ENCODE measurements around the gene SURF4.
A peak's percentile ranks its signal among the peaks of the same experiment; 100 is the strongest.

The SURF4 gene

GRCh38 chr9:133351526-133351907, 24.3 kb downstream of the SURF4 start:
- H3K9me3 ChIP-seq (ENCODE audit: control insufficient read depth, low read length): no peaks in the 10 kb centered on the region
- no peak overlapping the region for H3K4me3 ChIP-seq (ENCODE audit: extremely low read depth, insufficient read depth, low read length, poor library complexity, severe bottlenecking)
- peaks cover 52% of the 10 kb centered on the region for H3K36me3 ChIP-seq (ENCODE audit: control insufficient read depth, insufficient read depth, low read length)
- 80% methylated on average over 1 of the region's 3 CpGs; no CpG with 5 or more reads in 1 of the 2 experiments for WGBS, 2 experiments (ENCODE audit: insufficient coverage in 2 of 2)
- no peak overlapping the region for H3K27ac ChIP-seq (ENCODE audit: low read depth, low read length, severe bottlenecking)
- H3K4me1 ChIP-seq (ENCODE audit: control insufficient read depth, insufficient read depth, low read length, poor library complexity, severe bottlenecking): peaks cover 8% of the 10 kb centered on the region

GRCh38 chr9:133349965-133350616, 25.8 kb downstream of the SURF4 start:
- no peaks in the 10 kb centered on the region for H3K9me3 ChIP-seq (ENCODE audit: control insufficient read depth, low read length)
- H3K27ac ChIP-seq (ENCODE audit: low read depth, low read length, severe bottlenecking): peak overlapping the region; percentile 23
- peaks cover 64% of the 10 kb centered on the region for H3K36me3 ChIP-seq (ENCODE audit: control insufficient read depth, insufficient read depth, low read length)
- peaks cover 12% of the 10 kb centered on the region for H3K4me1 ChIP-seq (ENCODE audit: control insufficient read depth, insufficient read depth, low read length, poor library complexity, severe bottlenecking)
- H3K4me3 ChIP-seq (ENCODE audit: extremely low read depth, insufficient read depth, low read length, poor library complexity, severe bottlenecking): peak overlapping the region; percentile 100
- WGBS, 2 experiments (ENCODE audit: insufficient coverage in 2 of 2): 90 to 97% methylated on average over 12 to 15 of the region's 15 CpGs

- 10 to 11% methylated on average over 22 of the region's 25 CpGs for WGBS, 2 experiments (ENCODE audit: insufficient coverage in 2 of 2)
- peak overlapping the region; percentile 100 for H3K4me3 ChIP-seq (ENCODE audit: extremely low read depth, insufficient read depth, low read length, poor library complexity, severe bottlenecking)
- no peaks in the 10 kb centered on the region for H3K9me3 ChIP-seq (ENCODE audit: control insufficient read depth, low read length)
- H3K36me3 ChIP-seq (ENCODE audit: control insufficient read depth, insufficient read depth, low read length): peaks cover 75% of the 10 kb centered on the region
- H3K27ac ChIP-seq (ENCODE audit: low read depth, low read length, severe bottlenecking): peak overlapping the region; percentile 98
- peaks cover 12% of the 10 kb centered on the region for H3K4me1 ChIP-seq (ENCODE audit: control insufficient read depth, insufficient read depth, low read length, poor library complexity, severe bottlenecking)
Observed at GRCh38 chr9:133348718-133349573, 26.9 kb downstream of the SURF4 start.

DNA sequence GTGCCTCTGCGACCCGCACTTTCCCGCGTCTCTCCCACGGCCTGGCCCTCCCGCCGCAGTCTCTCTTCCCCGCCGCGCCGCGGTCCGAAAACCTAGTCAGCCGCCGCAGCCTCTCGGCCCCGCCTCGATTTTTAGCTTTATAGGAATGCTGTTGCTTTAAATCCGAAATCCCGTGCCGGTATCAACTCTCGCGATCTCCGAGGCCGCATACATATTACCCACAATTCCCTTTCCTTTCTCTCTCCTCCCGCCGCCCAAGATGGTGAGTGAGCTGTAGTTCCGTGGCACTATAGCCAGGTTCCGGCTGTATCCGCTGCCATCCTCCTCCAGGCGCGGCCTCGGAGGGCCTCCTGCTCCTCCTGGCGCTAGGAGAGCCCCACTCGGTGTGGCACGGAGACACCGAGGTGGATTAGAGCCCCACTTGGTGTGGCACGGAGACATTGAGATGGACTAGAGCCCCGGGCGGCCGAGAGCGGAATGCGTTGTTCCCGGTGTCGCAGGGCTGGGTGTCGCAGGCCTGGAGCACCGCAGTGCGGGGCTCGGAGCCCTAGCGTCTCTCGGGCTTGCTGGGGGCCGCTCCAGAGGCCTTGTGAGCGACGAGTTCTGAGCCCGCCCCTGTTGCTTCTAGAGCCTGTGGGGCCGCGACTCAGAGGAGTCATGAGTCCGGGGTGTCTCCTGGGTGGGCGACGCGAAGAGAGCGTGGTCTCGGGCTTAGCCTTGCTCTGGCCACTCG, 27.7 kb downstream of the SURF4 start, which contains the start of the genes MED22 and RPL7A:
Gene MED22 (minus strand): TSS at position 147 of the 733 bp plus-strand sequence. CDS start 1,469 bp downstream, outside the sequence.
Gene RPL7A (plus strand): TSS at position 234 of the 733 bp plus-strand sequence. CDS start 26 bp downstream, at position 260.
- 0% methylated on average over 57 to 59 of the region's 64 CpGs for WGBS, 2 experiments (ENCODE audit: insufficient coverage in 2 of 2)
- H3K9me3 ChIP-seq (ENCODE audit: control insufficient read depth, low read length): no peaks in the 10 kb centered on the region
- peaks cover 79% of the 10 kb centered on the region for H3K36me3 ChIP-seq (ENCODE audit: control insufficient read depth, insufficient read depth, low read length)
- H3K27ac ChIP-seq (ENCODE audit: low read depth, low read length, severe bottlenecking): peak within 1 kb of the TSS; percentile 98
- peak within 1 kb of the TSS; percentile 100 for H3K4me3 ChIP-seq (ENCODE audit: extremely low read depth, insufficient read depth, low read length, poor library complexity, severe bottlenecking)
- peaks cover 12% of the 10 kb centered on the region for H3K4me1 ChIP-seq (ENCODE audit: control insufficient read depth, insufficient read depth, low read length, poor library complexity, severe bottlenecking)

GRCh38 chr9:133347515-133347984, 28.3 kb downstream of the SURF4 start:
- Histone ChIP-seq H3K9me3 (ENCODE audit: control insufficient read depth, low read length) (no peaks in the 10 kb centered on the region), H3K36me3 (ENCODE audit: control insufficient read depth, insufficient read depth, low read length) (peaks cover 79% of the 10 kb centered on the region), H3K27ac (ENCODE audit: low read depth, low read length, severe bottlenecking) (peak overlapping the region; percentile 98), H3K4me1 (ENCODE audit: control insufficient read depth, insufficient read depth, low read length, poor library complexity, severe bottlenecking) (peaks cover 12% of the 10 kb centered on the region), H3K4me3 (ENCODE audit: extremely low read depth, insufficient read depth, low read length, poor library complexity, severe bottlenecking) (peak overlapping the region; percentile 100)
- 0% methylated on average over 16 to 25 of the region's 41 CpGs for WGBS, 2 experiments (ENCODE audit: insufficient coverage in 2 of 2)

- no peaks in the 10 kb centered on the region for H3K9me3 ChIP-seq (ENCODE audit: control insufficient read depth, low read length)
- peak overlapping the region; percentile 100 for H3K4me3 ChIP-seq (ENCODE audit: extremely low read depth, insufficient read depth, low read length, poor library complexity, severe bottlenecking)
- peak overlapping the region; percentile 10 for H3K27ac ChIP-seq (ENCODE audit: low read depth, low read length, severe bottlenecking)
- H3K4me1 ChIP-seq (ENCODE audit: control insufficient read depth, insufficient read depth, low read length, poor library complexity, severe bottlenecking): peaks cover 12% of the 10 kb centered on the region
- 80 to 81% methylated on average over 15 of the region's 15 CpGs for WGBS, 2 experiments (ENCODE audit: insufficient coverage in 2 of 2)
- peaks cover 78% of the 10 kb centered on the region for H3K36me3 ChIP-seq (ENCODE audit: control insufficient read depth, insufficient read depth, low read length)
Observed at GRCh38 chr9:133346021-133346785, 29.7 kb downstream of the SURF4 start.

DNA sequence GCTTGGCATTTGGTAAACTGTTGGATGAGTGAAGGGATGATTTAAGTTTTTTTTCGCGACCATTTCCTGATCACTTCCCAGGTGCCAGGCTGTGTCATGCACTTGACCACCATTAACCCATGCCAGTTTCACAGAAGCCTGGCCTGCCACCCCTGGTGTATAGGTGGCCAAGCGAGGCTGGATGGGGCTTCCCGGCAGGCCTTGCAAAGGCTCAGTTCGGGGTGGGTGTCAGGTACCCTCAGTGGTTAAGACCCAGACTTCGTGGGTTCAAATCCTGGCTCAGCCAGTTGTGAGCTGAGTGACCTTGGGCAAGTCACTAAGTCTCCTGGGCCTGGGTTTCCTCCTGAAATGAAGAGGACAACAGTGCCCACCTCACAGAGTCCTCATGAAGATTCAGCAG, 30.3 kb downstream of the SURF4 start:
- Histone ChIP-seq H3K9me3 (ENCODE audit: control insufficient read depth, low read length) (no peaks in the 10 kb centered on the region), H3K4me3 (ENCODE audit: extremely low read depth, insufficient read depth, low read length, poor library complexity, severe bottlenecking) (no peak overlapping the region), H3K36me3 (ENCODE audit: control insufficient read depth, insufficient read depth, low read length) (peaks cover 76% of the 10 kb centered on the region), H3K27ac (ENCODE audit: low read depth, low read length, severe bottlenecking) (no peak overlapping the region), H3K4me1 (ENCODE audit: control insufficient read depth, insufficient read depth, low read length, poor library complexity, severe bottlenecking) (peaks cover 12% of the 10 kb centered on the region)
- WGBS, 2 experiments (ENCODE audit: insufficient coverage in 2 of 2): 97% methylated on average over 6 of the region's 6 CpGs

DNA sequence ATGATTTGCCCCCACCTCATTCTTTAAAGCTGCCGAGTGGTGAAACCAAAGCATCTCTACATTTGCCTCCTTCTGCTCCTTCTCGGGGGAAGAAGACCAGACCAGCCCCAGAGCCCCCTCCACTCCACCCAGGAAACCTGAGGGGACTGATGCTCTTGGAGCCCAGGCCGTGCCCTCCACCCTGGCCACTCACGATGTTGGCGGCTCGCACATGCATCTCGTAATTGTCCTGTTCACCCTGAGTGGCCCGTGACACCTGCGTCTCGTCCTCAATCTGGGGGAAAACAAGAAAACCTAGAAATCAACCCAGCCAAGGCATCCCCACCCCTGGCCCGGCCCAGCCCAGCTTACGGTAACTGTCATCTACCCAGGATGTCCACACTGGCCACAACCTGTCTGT, 30.9 kb downstream of the SURF4 start:
- H3K27ac ChIP-seq (ENCODE audit: low read depth, low read length, severe bottlenecking): no peak overlapping the region
- H3K36me3 ChIP-seq (ENCODE audit: control insufficient read depth, insufficient read depth, low read length): peaks cover 75% of the 10 kb centered on the region
- 99% methylated on average over 12 of the region's 12 CpGs for WGBS, 2 experiments (ENCODE audit: insufficient coverage in 2 of 2)
- H3K4me3 ChIP-seq (ENCODE audit: extremely low read depth, insufficient read depth, low read length, poor library complexity, severe bottlenecking): no peak overlapping the region
- no peaks in the 10 kb centered on the region for H3K9me3 ChIP-seq (ENCODE audit: control insufficient read depth, low read length)
- H3K4me1 ChIP-seq (ENCODE audit: control insufficient read depth, insufficient read depth, low read length, poor library complexity, severe bottlenecking): peaks cover 12% of the 10 kb centered on the region

DNA sequence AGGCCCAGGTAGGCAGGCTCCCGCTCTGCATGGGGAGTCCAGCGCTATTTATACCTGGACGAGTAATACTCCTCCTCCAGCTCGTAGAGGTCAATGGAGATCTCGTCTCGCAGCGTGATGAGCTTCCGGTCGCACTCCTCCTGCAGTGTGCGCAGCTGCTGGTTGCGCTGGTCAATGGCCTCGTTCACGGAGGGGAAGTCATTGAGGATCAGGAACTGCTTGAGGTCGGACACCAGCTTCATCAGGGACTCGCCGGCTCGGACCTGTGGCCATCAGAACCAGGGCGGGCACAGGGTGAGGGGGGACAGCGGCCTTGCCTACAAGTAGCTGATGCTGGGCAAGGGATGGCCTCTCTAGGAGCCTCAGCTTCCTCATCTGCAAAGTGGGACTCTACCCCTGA, 31.8 kb downstream of the SURF4 start:
- Histone ChIP-seq H3K27ac (ENCODE audit: low read depth, low read length, severe bottlenecking) (no peak overlapping the region), H3K9me3 (ENCODE audit: control insufficient read depth, low read length) (no peaks in the 10 kb centered on the region), H3K4me3 (ENCODE audit: extremely low read depth, insufficient read depth, low read length, poor library complexity, severe bottlenecking) (no peak overlapping the region), H3K36me3 (ENCODE audit: control insufficient read depth, insufficient read depth, low read length) (peaks cover 75% of the 10 kb centered on the region), H3K4me1 (ENCODE audit: control insufficient read depth, insufficient read depth, low read length, poor library complexity, severe bottlenecking) (peaks cover 6% of the 10 kb centered on the region)
- 95% methylated on average over 19 of the region's 19 CpGs for WGBS, 2 experiments (ENCODE audit: insufficient coverage in 2 of 2)

- no peak overlapping the region for H3K27ac ChIP-seq (ENCODE audit: low read depth, low read length, severe bottlenecking)
- peaks cover 6% of the 10 kb centered on the region for H3K4me1 ChIP-seq (ENCODE audit: control insufficient read depth, insufficient read depth, low read length, poor library complexity, severe bottlenecking)
- 81 to 90% methylated on average over 8 to 11 of the region's 11 CpGs for WGBS, 2 experiments (ENCODE audit: insufficient coverage in 2 of 2)
- no peak overlapping the region for H3K4me3 ChIP-seq (ENCODE audit: extremely low read depth, insufficient read depth, low read length, poor library complexity, severe bottlenecking)
- no peaks in the 10 kb centered on the region for H3K9me3 ChIP-seq (ENCODE audit: control insufficient read depth, low read length)
- H3K36me3 ChIP-seq (ENCODE audit: control insufficient read depth, insufficient read depth, low read length): peaks cover 72% of the 10 kb centered on the region
Observed at GRCh38 chr9:133342570-133342969, 33.3 kb downstream of the SURF4 start.

Measured in mesodermal cell (in vitro differentiated cells).